ENCODE data around the gene PKM. TPM values are rescaled to one million over a fixed set of nuclear protein-coding genes. Genes with fewer than 3 reads are reported as not detected.

Gene PKM
- total and polyA plus RNA-seq, 9 of the 15 experiments (the other 6 are each of a cell fraction or from before 2014, with no cell fraction given) = 140 to 825 (median 383) TPM

- H3K36me3 ChIP-seq (ENCODE audit: control insufficient read depth, insufficient read depth, low read length) = no peaks in the 10 kb centered on the region
- H3K9me3 ChIP-seq (replicated peaks; ENCODE audit: control insufficient read depth, insufficient read depth, low read depth, low read length) = no peaks in the 10 kb centered on the region
- H3K27ac ChIP-seq (ENCODE audit: extremely low read depth, low read depth, low read length) = no peak overlapping the region
- peaks cover 5 to 53% of the 10 kb centered on the region in 2 experiments for H3K27me3 ChIP-seq (ENCODE audit: control insufficient read depth in 2 of 2, insufficient read depth in 2 of 2, low read length in 2 of 2)
- no peak overlapping the region for H3K4me3 ChIP-seq
- FAIRE-seq (no peak), ATAC-seq (no peak), DNase-seq (ENCODE audit: extremely low read depth in 1 of 4, low spot score in 3 of 4) (peak in 1 of 4 experiments; percentile 2)
- H4K20me1 ChIP-seq (replicated peaks; ENCODE audit: control insufficient read depth, insufficient read depth, low read length) = peaks cover 8% of the 10 kb centered on the region; the same call in 1 of the 2 replicates
- 2% methylated on average over 5 of the region's 5 CpGs for WGBS (ENCODE audit: insufficient coverage, low coverage, missing lambda C conversion rate)
- peaks cover 8 to 12% of the 10 kb centered on the region in 2 experiments; a peak in 4 of 5 replicates for H3K4me1 ChIP-seq (replicated peaks in 1 of 2; ENCODE audit: control insufficient read depth in 2 of 2, insufficient read depth in 2 of 2, low read length in 2 of 2)
- no peak overlapping the region; a peak in 1 of 4 replicates for H3K9ac ChIP-seq (ENCODE audit: insufficient read depth in 1 of 2, low read depth in 2 of 2, low read length in 2 of 2)
- H3K9me1 ChIP-seq (ENCODE audit: control insufficient read depth, insufficient read depth, low read length) = no peaks in the 10 kb centered on the region
- no peak overlapping the region for H3K4me2 ChIP-seq (ENCODE audit: insufficient read depth, low read length)
- in situ Hi-C loops (cut with MboI) = no loop called here
- POLR2A ChIA-PET = interaction anchor here (1.1 kb wide), 1 partner anchor 16 kb away, joined by 3 read pairs; no protein-coding TSS in a partner anchor
- no TSS peak for BruUV-seq (replicated peaks)
- no peak overlapping the region for H2AFZ ChIP-seq (ENCODE audit: low read depth, low read length)
- no peaks in the 10 kb centered on the region for H3K79me2 ChIP-seq (ENCODE audit: control insufficient read depth, insufficient read depth, low read length)
- CTCF ChIA-PET (ENCODE audit: low intra/inter-chr PET ratio) = no interaction called here
- intact Hi-C loops (cut with micrococcal nuclease) = no loop called here
- no peak for TF ChIP-seq ZKSCAN3 (CRISPR knock-in tag; IDR thresholded peaks at IDR 0.05)
- no peak for TF ChIP-seq FOXK2 (conservative IDR thresholded peaks at IDR 0.05 in 1 of 2, IDR thresholded peaks at IDR 0.05 in 1 of 2; ENCODE audit: low read depth in 2 of 2)
- TF ChIP-seq, protein P1, sequence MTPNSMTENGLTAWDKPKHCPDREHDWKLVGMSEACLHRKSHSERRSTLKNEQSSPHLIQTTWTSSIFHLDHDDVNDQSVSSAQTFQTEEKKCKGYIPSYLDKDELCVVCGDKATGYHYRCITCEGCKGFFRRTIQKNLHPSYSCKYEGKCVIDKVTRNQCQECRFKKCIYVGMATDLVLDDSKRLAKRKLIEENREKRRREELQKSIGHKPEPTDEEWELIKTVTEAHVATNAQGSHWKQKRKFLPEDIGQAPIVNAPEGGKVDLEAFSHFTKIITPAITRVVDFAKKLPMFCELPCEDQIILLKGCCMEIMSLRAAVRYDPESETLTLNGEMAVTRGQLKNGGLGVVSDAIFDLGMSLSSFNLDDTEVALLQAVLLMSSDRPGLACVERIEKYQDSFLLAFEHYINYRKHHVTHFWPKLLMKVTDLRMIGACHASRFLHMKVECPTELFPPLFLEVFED (CRISPR knock-in tag; conservative IDR thresholded peaks at IDR 0.05) = no peak
- TF ChIP-seq CCNT2 (IDR thresholded peaks at IDR 0.05; ENCODE audit: borderline replicate concordance, extremely low read depth, insufficient read length, low read depth, low read length) = no peak
- TF ChIP-seq PTBP1 (IDR thresholded peaks at IDR 0.05; ENCODE audit: low read depth, low read length) = no peak
- no peak for TF ChIP-seq RBM22 (IDR thresholded peaks at IDR 0.05; ENCODE audit: low read depth, low read length, poor library complexity, severe bottlenecking)
- TF ChIP-seq ETV5 (CRISPR knock-in tag; IDR thresholded peaks at IDR 0.05; ENCODE audit: low read depth) = no peak
- TF ChIP-seq ZNF766 (CRISPR knock-in tag; conservative IDR thresholded peaks at IDR 0.05) = no peak
- TF ChIP-seq, protein P2, sequence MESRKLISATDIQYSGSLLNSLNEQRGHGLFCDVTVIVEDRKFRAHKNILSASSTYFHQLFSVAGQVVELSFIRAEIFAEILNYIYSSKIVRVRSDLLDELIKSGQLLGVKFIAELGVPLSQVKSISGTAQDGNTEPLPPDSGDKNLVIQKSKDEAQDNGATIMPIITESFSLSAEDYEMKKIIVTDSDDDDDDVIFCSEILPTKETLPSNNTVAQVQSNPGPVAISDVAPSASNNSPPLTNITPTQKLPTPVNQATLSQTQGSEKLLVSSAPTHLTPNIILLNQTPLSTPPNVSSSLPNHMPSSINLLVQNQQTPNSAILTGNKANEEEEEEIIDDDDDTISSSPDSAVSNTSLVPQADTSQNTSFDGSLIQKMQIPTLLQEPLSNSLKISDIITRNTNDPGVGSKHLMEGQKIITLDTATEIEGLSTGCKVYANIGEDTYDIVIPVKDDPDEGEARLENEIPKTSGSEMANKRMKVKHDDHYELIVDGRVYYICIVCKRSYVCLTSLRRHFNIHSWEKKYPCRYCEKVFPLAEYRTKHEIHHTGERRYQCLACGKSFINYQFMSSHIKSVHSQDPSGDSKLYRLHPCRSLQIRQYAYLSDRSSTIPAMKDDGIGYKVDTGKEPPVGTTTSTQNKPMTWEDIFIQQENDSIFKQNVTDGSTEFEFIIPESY (CRISPR knock-in tag; IDR thresholded peaks at IDR 0.05) = no peak
- no peak for TF ChIP-seq TRIM24 (IDR thresholded peaks at IDR 0.05)
- TF ChIP-seq, protein P3, sequence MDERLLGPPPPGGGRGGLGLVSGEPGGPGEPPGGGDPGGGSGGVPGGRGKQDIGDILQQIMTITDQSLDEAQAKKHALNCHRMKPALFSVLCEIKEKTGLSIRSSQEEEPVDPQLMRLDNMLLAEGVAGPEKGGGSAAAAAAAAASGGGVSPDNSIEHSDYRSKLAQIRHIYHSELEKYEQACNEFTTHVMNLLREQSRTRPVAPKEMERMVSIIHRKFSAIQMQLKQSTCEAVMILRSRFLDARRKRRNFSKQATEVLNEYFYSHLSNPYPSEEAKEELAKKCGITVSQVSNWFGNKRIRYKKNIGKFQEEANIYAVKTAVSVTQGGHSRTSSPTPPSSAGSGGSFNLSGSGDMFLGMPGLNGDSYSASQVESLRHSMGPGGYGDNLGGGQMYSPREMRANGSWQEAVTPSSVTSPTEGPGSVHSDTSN (CRISPR knock-in tag; IDR thresholded peaks at IDR 0.05; ENCODE audit: low read depth) = no peak
- TF ChIP-seq, protein P3 (tag; conservative IDR thresholded peaks at IDR 0.05; ENCODE audit: low read depth) = no peak
- TF ChIP-seq ARNT (IDR thresholded peaks at IDR 0.05) = no peak
- no peak for TF ChIP-seq SMC3 (conservative IDR thresholded peaks at IDR 0.05; ENCODE audit: insufficient read depth, low read depth, low read length)
- no peak for TF ChIP-seq THRA (IDR thresholded peaks at IDR 0.05)
Observed at GRCh38 chr15:72166716-72167417, 64.1 kb downstream of the PKM start.
